ENCODE results near the gene FBXL7. TPM values are rescaled to one million over a fixed set of nuclear protein-coding genes. Genes with fewer than 3 reads are reported as not detected.

Gene FBXL7
- total RNA-seq, 1 donor from 2014 or later, result 12.3 TPM

GRCh38 chr5:15452030-15452429 is 48.0 kb upstream of the FBXL7 start:
- Mint-ChIP-seq H3K4me3 (no peak overlapping the region), H3K36me3 (no peaks in the 10 kb centered on the region), H3K27me3 (ENCODE audit: insufficient read depth, low read depth) (no peaks in the 10 kb centered on the region), H3K4me1 (peaks cover 2% of the 10 kb centered on the region), H3K9me3 (peaks cover 4% of the 10 kb centered on the region), H3K27ac (no peak overlapping the region)
- Histone ChIP-seq H3K4me3 (no peak overlapping the region), H3K27ac (no peak overlapping the region), H3K4me2 (no peak overlapping the region), H3K4me1 (no peaks in the 10 kb centered on the region), H3K27me3 (no peaks in the 10 kb centered on the region), H3K9ac (no peak overlapping the region), H3F3A (ENCODE audit: low read depth) (no peaks in the 10 kb centered on the region), H3K79me2 (ENCODE audit: low read depth) (no peaks in the 10 kb centered on the region), H3K36me3 (no peaks in the 10 kb centered on the region), H4K20me1 (ENCODE audit: low read depth) (no peaks in the 10 kb centered on the region), H2AFZ (replicated peaks) (no peak overlapping the region), H3K9me3 (ENCODE audit: low read depth) (no peaks in the 10 kb centered on the region)
- no peak for DNase-seq (ENCODE audit: low spot score)
- TF ChIP-seq EZH2 (IDR thresholded peaks at IDR 0.05), result no peak
- TF ChIP-seq CTCF (IDR thresholded peaks at IDR 0.05), result no peak
- no peak for TF ChIP-seq EZH2phosphoT487 (IDR thresholded peaks at IDR 0.05)

- Mint-ChIP-seq H3K4me1 (peaks cover 2% of the 10 kb centered on the region), H3K27ac (no peak overlapping the region), H3K36me3 (no peaks in the 10 kb centered on the region), H3K4me3 (no peak overlapping the region), H3K9me3 (peaks cover 4% of the 10 kb centered on the region), H3K27me3 (ENCODE audit: insufficient read depth, low read depth) (no peaks in the 10 kb centered on the region)
- Histone ChIP-seq H3K9me3 (ENCODE audit: low read depth) (no peaks in the 10 kb centered on the region), H4K20me1 (ENCODE audit: low read depth) (no peaks in the 10 kb centered on the region), H3K4me2 (no peak overlapping the region), H2AFZ (replicated peaks) (no peak overlapping the region), H3K79me2 (ENCODE audit: low read depth) (no peaks in the 10 kb centered on the region), H3K9ac (no peak overlapping the region), H3K27me3 (no peaks in the 10 kb centered on the region), H3K36me3 (no peaks in the 10 kb centered on the region), H3K4me1 (no peaks in the 10 kb centered on the region), H3K27ac (no peak overlapping the region), H3K4me3 (no peak overlapping the region), H3F3A (ENCODE audit: low read depth) (no peaks in the 10 kb centered on the region)
- TF ChIP-seq CTCF (IDR thresholded peaks at IDR 0.05) (no peak), EZH2phosphoT487 (IDR thresholded peaks at IDR 0.05) (no peak), EZH2 (IDR thresholded peaks at IDR 0.05) (no peak)
- no peak for DNase-seq (ENCODE audit: low spot score)
Observed at GRCh38 chr5:15452781-15453180, 47.2 kb upstream of the FBXL7 start.

GRCh38 chr5:15459200-15459599 is 40.8 kb upstream of the FBXL7 start:
- H3K4me3 ChIP-seq, result no peak overlapping the region
- no peak overlapping the region for H3K27ac ChIP-seq
- Mint-ChIP-seq H3K4me1 (no peaks in the 10 kb centered on the region), H3K27ac (no peak overlapping the region), H3K36me3 (no peaks in the 10 kb centered on the region), H3K27me3 (ENCODE audit: insufficient read depth, low read depth) (no peaks in the 10 kb centered on the region), H3K9me3 (peaks cover 4% of the 10 kb centered on the region), H3K4me3 (no peak overlapping the region)
- H3K36me3 ChIP-seq, result no peaks in the 10 kb centered on the region
- no peaks in the 10 kb centered on the region for H3F3A ChIP-seq (ENCODE audit: low read depth)
- H3K9me3 ChIP-seq (ENCODE audit: low read depth), result no peaks in the 10 kb centered on the region
- H3K4me1 ChIP-seq, result no peaks in the 10 kb centered on the region
- TF ChIP-seq EZH2phosphoT487 (IDR thresholded peaks at IDR 0.05) (no peak), CTCF (IDR thresholded peaks at IDR 0.05) (no peak), EZH2 (IDR thresholded peaks at IDR 0.05) (no peak)
- no peak overlapping the region for H3K9ac ChIP-seq
- H3K79me2 ChIP-seq (ENCODE audit: low read depth), result no peaks in the 10 kb centered on the region
- H4K20me1 ChIP-seq (ENCODE audit: low read depth), result no peaks in the 10 kb centered on the region
- no peak overlapping the region for H3K4me2 ChIP-seq
- DNase-seq (ENCODE audit: low spot score), result no peak
- no peak overlapping the region for H2AFZ ChIP-seq (replicated peaks)
- H3K27me3 ChIP-seq, result no peaks in the 10 kb centered on the region
